Bone marrow (tissue), 2 donors: Measurements from ENCODE around the gene GYPE.
"Not testable (repeated sequence)": the region's sequence is repeated elsewhere in the genome, so short reads cannot be mapped to it uniquely, and the experiment has no call there.

Experiments used
- DNase-seq, 2 donors: peaks; one replicate each; lab custom pipeline; 2025; lab: John Stamatoyannopoulos, UW

The GYPE gene

DNA sequence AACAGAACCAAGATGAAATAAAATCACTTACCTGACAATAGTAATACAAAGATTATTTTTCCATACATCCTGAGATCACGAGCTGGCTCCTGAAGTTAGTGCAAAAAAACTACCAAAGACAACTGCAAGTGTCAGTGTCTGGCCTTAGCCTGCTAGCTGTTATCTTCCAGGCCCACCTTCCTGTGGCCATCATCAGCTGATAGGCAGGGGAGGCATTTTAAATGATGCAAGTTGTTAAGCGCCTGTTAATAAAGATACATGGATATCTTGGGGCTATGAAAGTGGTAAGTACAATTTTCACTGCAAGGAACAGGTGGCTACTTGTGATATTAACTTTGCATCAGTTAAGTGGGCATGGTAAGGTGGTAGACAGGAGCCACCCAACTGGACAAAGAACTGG, at the start of gene GYPE:
TSS of gene GYPE (minus strand) at position 120 of the 400 bp plus-strand sequence. CDS start at position 68, 52 bp downstream.
- DNase-seq: not testable (repeated sequence)

DNA sequence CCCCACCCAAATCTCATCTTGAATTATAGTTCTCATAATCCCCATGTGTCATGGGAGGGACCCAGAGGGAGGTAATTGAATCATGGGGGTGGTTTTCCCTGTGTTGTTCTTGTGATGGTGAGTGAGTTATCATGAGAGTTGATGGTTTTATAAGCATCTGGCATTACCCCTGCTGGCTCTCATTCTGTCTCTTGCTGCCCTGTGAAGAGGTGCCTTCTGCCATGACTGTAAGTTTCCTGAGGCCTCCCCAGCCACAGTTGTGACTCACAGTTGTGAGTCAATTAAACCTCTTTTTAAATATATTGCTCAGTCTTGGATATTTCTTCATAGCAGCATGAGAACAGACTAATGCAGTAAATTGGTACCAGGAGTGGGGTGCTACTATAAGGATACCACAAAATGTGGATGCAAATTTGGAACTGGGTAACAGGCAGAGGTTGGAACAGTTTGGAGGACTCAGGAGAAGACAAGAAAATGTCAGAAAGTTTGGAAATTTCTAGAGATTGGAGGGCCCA, 46.2 kb upstream of the GYPE start:
- not testable (repeated sequence) for DNase-seq

DNA sequence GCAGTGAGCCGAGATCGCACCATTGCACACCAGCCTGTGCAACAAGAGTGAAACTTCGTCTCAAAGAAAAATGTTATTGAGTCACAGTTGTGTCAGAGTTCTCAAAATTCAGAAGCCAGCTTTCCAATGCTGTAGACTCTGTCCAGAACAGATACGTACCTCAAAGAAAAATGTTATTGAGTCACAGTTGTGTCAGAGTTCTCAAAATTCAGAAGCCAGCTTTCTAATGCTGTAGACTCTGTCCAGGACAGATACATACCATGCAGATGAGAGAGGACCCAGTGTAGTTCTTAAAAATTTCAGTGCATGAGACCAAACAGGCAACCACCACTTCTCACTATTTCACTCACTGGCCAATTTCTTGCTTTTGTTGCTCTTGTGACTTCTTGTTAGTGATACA, 45.6 kb upstream of the GYPE start:
- not testable (repeated sequence) for DNase-seq

DNA sequence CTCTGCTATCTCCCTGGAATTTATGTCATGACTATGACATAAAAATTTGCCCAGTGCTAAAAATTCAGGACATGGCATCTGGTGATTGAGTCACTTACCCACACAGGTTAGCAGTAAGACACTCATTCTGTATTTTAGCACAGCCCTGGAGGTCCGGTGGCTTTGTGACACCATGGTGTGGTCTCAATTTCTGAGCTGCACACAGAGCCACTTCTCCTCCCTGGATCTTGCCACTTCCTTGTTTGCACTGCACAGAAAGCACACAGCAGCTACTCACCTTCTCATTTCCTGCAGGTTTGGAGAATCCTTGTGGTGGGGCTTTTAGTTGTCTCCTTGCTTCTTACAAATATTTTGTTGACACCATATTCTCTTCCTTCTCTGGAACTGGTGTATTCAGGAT, 44.8 kb upstream of the GYPE start:
- DNase-seq: not testable (repeated sequence)

DNA sequence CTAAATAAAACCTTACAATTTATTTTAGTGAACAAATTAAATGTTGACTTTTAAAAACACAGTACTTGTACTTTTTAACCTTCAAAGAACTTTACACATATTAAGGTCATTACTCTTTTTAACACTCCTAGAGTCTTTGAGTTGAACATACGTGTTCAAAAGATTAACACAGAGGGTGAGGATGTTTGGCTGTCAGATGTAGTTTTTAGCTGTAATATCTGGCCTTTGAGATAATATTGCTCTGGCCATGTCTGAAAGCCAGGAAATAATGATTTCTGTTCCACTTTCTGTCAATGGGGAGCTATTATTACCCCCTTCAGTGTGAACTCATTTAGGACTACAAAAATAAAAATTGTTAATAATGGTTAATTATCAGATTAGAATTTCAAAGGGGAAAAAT, 42.1 kb upstream of the GYPE start:
- not testable (repeated sequence) for DNase-seq

DNA sequence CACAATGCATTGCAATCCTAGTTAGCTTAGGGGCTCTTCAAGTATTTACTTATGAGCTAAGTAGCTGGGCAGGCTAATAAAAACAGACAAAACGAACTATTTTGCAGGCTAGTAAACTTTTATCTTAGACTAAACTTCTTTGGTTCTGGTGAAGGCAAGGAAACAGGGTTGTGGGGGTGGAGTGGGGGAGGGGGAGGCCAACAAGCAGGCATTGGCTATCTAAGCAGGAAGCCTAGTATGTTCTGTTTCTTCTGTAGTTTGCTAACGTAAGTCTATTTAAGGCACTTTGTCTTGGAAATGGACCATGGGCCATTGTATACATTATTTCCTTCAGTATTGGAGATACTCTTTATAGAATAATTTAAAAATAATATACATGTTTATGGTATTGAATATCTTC, 35.3 kb upstream of the GYPE start:
- DNase-seq: not testable (repeated sequence)

DNA sequence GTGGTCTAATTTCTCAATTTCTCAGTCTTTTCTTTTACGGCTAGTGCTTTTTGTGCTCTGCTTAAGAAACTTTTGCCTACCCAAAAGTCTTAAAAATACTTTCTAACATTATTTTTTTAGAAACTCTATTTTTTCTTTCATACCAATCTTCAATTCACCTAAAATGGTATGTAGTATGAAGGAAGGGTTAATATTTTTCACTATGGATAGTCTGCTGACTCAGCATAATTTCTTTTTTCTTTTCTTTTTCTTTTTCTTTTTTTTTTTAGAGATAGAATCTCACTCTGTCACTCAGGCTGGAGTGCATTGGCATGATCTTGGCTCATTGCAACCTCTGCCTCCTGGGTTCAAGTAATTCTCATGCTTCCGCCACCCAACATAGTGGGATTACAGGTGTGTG, 34.2 kb upstream of the GYPE start:
- no peak for DNase-seq

DNA sequence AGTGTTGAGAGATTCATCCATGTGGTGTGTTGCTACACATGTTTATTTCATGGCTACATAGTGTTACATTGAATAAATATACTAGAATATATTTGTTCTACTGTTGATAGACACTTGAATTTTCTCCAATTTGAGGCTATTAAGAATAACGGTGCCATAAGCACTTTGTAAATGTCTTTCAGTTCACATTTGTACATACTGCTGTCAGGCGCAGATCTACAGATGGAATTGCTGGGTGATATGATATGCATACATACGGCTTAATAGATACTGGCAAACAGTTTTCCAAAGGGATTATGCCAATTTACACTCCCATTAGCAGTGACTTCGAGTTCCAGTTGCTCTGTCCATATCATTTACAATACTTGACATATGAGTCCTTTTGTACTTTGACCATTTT, 33.5 kb upstream of the GYPE start:
- DNase-seq: not testable (repeated sequence)

DNA sequence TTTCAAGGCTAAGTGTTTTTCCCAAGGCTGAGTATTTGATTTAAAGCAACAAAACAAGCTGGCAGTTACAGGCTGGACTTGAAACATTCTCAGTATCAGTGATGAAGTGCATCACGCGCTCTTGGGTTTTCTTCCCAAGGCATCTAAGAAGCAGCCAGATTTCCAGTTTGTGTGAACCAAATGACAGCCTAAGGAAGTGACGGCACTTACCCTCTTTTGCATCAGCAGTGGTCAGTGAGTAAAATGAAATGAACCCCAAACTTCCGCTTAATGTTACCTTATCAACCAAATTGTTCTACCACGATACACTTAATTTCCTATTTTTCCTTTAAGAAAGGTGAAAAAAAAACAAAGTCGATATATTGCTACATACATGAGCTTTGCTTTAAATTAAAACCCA, 15.8 kb upstream of the GYPE start:
- no peak for DNase-seq

DNA sequence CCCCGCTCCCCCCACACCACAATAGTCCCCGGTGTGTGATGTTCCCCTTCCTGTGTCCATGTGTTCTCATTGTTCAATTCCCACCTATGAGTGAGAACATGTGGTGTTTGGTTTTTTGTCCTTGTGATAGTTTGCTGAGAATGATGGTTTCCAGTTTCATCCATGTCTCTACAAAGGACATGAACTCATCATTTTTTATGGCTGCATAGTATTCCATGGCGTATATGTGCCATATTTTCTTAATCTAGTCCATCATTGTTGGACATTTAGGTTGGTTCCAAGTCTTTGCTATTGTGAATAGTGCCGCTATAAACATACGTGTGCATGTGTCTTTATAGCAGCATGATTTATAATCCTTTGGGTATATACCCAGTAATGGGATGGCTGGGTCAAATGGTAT, 11.1 kb upstream of the GYPE start:
- DNase-seq: not testable (repeated sequence)

DNA sequence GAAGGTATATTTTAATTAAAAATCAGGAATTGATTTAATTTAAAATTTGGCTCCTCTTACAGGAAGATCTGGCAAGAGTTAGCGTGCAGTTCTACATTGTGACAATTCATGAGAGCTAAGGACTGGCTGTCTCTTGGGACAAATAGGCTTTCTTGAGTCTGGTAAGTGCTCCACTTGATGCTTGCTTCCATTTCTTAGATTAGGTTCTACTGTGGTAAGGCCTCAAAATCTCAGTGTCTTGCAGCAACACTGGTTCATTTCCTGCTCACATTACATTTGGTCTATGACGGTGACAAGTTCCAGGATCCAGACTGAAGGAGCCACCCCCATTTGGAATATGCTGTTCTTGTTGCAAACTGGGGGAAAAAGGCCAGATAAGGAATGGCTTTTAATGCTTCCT, 7.1 kb upstream of the GYPE start:
- DNase-seq: not testable (repeated sequence)

DNA sequence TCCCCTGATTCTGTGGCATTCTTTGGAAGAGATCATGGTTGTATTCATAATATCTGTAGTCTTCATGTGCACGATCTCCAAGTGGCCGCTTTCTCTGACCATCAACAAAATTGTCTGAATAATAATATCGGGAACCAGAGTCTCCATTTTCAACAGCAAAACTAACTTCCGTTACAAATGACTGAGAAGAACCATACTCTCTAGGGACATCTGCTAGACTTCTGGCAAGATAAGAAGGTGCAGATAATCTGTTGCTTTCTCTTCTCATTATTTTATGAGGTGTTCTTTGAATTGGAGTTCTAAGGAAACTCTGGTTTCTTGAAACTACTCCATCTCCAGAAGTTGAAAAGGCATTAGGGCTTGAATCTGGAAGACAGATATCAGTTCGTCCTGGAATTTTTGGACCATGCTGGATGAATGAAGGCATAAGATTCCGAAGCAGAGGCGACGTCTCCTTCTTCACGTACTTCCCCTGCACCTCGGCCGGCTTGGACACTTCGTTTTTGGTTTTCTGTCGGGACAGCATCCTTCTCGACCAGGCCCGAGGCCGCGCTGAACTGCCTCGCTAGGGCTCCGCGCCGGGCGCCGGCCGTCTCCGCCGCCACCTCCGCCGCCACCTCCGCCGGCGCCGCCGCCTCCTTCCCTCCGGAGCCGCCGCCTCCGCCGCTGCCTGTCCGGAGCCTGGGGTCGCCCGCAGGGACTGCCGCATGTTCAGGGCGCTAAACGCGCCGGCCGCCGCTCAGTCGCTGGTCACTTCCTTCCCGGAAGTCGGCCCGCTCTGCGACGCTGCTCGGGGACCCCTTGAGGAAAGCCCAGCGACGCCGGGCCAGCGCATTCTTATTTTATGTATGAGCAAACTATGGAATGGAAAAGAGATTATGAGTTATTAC, 6.4 kb upstream of the GYPE start:
- DNase-seq: peak in 1 of 2 donors; percentile 39

DNA sequence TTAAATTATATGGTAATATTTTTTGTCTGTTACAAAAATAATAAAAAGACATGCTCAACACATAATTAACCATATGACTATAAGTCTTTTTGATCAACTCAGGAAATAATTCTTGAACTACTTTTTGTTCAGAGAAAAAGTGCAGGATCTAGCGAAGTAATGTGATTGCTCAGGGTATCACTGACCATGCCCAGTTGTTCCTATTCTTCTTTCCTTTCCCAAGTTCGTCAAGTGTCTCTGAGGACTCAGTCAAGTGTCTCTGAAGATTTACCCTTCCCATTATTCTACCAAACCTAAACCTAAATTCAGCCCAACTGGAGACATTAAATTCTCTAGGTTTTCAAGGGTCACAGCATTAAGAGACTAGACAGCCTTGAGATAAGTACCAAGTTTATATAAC, 5.5 kb upstream of the GYPE start:
- not testable (repeated sequence) for DNase-seq

DNA sequence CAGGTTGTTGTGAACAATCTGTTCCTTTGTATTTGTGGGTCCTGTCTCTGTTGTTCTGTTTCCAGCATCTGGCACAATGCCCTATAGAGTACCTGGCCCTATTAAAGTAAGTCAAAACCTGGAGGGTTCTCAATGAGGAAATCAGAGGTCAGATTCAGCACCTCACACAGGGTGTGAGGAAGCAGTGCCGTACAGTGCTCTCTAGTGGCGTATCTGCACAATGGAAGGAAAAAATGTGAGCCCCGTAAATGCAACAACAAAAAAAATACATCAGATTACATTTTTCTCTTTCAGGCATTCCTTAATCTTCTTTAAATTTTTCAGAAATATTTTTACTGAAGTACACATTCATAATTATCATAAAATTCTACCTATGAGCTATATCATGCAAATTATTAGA, 2.5 kb upstream of the GYPE start:
- DNase-seq: not testable (repeated sequence)

DNA sequence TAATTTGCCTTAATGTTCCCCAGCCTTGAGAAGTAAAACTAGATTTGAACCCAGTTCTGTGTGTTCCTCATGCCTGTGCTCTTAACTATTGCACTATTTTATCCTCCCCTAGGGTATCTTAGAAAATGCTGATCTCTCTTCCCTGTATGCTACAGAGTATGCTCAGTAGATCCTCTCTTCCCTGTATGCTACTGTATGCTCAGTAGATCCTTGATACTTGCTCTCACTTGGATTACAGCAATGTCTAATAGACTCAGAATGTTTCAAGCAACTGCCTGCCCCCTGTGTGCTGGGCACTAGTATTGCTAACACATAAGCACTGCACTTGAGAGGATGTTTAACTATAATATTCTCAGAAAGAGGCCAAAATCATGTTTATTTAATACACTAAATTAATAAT, 928 bp downstream of the GYPE start:
- not testable (repeated sequence) for DNase-seq

DNA sequence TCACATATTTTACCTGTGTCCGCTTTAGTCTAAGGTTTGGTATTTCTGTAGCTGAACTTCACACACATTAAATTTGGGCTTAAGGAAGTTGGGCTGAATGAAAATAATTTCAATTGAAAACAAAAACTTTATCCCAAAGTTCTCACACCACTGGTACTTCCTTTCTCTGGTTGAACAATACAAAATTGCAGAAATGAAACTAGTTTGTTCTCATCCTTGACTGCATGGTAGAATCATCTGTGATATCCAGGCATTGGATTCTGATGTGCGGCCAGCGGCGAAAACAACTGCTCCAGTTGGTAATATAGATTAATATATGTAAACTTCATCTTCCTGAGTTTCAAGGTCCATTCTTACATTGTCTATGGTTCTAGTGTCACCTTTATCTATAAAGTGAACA, 15.0 kb downstream of the GYPE start:
- not testable (repeated sequence) for DNase-seq

DNA sequence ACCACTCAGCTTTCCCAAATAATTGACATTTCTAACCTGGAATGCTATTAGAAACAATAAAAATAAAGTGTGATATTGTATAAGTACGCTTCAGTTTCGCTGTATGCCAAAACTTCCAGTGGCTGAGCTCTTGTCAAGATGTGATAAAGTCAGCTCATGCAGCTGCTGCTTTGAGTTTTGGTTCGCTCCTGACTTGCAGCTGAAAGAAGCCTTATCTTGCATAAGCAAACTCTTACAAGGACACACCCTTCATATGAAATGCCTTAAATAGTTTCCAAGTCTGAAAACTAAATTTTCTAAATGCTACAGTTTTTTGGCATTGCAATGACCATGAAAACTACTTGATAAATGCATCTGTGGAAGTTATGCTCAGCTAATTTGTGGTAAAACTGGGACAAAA, 17.2 kb downstream of the GYPE start:
- DNase-seq: not testable (repeated sequence)

DNA sequence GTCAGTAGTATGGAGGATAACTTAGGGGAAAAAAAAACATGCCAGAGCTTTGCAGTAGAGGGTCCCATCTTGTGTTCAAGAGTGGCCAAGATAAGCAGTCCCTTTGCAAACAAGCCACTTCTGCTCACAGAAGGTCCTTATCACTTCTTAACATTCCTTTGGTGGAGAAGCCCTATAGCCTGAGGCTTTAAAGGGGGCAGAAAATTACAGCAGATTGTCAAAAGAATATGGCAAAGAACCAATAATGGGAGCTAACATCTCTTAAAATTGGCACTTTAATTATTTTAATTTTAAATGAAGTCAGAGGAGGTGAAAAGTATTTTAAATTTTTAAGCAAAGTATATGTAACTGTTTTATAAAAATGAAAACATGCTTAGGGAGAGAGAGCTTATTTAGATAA, 20.4 kb downstream of the GYPE start:
- DNase-seq: not testable (repeated sequence)

DNA sequence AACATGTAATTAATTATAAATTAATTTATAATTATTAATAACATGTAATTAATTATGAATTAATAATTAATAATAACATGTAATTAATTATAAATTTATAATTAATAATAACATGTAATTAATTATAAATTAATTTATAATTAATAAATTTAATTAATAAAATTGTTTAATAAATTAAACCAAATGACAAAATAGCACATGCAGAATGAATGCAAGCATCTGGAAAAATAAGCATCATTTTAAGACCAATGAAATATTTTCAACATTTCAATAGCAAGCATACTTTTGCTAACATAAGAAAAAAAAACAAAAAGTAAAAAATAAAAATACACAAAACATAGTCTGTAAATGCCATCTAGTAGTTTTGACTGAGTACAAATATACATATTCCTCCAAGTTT, 21.8 kb downstream of the GYPE start:
- DNase-seq: no peak

DNA sequence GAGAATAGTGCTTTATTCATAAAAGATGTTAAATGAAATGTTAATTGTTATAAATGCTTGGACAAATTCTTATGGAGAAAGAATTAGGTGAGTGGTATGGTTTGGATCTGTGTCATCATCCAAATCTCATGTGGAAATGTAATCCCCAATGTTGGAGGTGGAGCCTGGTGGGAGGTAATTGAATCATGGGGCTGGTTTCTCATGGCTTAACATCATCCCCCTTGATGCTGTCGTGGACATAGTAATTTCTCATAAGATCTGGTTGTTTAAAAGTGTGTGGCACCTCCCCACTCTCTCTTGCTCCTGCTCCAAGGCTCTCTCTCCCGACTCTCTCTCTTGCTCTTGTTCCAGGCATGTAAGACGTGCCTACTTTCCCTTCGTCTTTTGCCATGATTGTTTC, 22.5 kb downstream of the GYPE start:
- DNase-seq: no peak

DNA sequence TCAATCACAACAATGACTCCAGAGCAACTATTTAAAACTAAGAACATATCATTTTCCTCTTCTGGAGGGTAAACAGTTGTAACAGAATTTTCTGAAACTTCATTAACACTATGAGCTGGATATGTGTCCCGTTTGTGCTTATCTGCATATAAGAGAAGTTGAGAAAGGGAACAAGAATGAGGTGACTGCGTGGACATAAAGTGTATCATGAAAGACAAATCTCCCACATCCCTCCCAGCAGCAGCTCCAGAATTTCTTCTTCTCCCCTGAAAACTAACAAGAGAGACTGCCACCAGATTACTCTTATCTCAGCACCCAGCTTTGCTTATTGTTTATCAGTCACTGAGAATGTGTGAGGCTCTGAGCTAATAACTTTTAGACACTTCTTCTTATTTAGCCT, 25.8 kb downstream of the GYPE start:
- DNase-seq: not testable (repeated sequence)

DNA sequence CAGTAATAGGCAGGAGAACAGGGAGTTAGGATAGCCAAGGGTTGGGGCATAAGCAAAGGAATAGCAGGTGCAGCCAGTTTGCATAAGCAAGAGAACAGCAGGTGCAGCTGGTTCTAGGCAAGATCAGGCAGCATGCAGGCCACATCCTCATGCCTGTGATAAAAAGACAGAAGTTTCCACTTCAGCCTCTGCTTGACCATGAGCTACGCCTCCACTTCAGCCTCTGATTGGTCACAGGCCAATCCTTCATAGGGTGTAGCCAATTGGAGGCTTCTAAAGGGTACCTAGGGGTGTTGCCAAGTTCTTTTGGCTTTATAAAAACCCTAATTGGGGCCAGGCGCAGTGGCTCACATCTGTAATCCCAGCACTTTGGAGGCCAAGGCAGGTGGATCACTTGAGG, 30.0 kb downstream of the GYPE start:
- not testable (repeated sequence) for DNase-seq

DNA sequence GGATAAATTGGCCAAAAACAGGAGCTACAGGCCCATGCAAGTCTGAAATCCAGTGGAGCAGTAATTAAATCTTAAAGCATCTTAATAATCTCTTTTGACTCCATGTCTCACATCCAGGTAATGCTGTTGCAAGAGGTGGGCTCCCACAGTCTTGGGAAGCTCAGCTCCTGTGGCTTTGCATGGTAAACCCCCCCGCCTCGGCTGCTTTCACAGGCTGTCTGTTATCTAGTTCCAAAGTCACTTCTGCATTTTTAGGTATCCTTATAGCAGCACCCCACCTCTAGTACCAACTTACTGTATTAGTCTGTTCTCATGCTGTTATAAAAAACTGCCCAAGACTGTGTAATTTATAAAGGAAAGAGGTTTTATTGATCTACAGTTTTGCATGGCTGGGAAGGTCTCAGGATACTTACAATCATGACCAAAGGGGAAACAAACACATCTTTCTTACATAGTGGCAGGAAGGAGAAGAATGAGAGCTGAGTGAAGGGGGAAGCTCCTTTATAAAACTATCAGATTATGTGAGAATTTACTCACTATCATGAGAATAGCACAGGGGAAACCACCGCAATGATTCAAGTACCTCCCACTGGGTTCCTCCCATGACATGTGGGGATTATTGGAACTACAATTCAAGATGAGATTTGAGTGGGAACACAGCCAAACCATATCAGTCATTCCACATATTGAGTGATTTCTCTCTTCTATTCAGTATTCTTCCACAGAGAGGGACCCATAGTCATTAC, 34.7 kb downstream of the GYPE start:
- DNase-seq: not testable (repeated sequence)
